ENCODE results near the gene CCNG1.
"Not testable (repeated sequence)": the region's sequence is repeated elsewhere in the genome, so short reads cannot be mapped to it uniquely, and the experiment has no call there.

Gene CCNG1

GRCh38 chr5:163437309-163438182 lies at the start of gene CCNG1:
Gene CCNG1 (plus strand): TSS chr5:163437595. CDS start chr5:163439257, 1,662 bp downstream.
- DNase-seq: peak; percentile 86 to 91

GRCh38 chr5:163395792-163396191 lies 41.6 kb upstream of the CCNG1 start:
- DNase-seq: no peak

GRCh38 chr5:163396818-163397340 lies 40.5 kb upstream of the CCNG1 start:
- not testable (repeated sequence) for DNase-seq

GRCh38 chr5:163397354-163397753 lies 40.0 kb upstream of the CCNG1 start:
- DNase-seq: no peak

GRCh38 chr5:163399923-163400322 lies 37.5 kb upstream of the CCNG1 start:
- no peak for DNase-seq

- DNase-seq: no peak
Measured at GRCh38 chr5:163401271-163401670, 36.1 kb upstream of the CCNG1 start.

- no peak for DNase-seq
Measured at GRCh38 chr5:163402007-163402406, 35.4 kb upstream of the CCNG1 start.

- DNase-seq: no peak
Measured at GRCh38 chr5:163404364-163405173, 32.8 kb upstream of the CCNG1 start.

GRCh38 chr5:163407034-163407655 lies 30.2 kb upstream of the CCNG1 start:
- no peak for DNase-seq

- DNase-seq: peak; percentile 47 to 59
Measured at GRCh38 chr5:163408311-163408923, 29.0 kb upstream of the CCNG1 start.

- DNase-seq: no peak
Measured at GRCh38 chr5:163409384-163409783, 28.0 kb upstream of the CCNG1 start.

GRCh38 chr5:163410505-163410904 lies 26.9 kb upstream of the CCNG1 start:
- DNase-seq: no peak

GRCh38 chr5:163415673-163416072 lies 21.7 kb upstream of the CCNG1 start:
- DNase-seq: not testable (repeated sequence)

- no peak for DNase-seq
Measured at GRCh38 chr5:163424836-163425235, 12.6 kb upstream of the CCNG1 start.

- not testable (repeated sequence) for DNase-seq
Measured at GRCh38 chr5:163426128-163426527, 11.3 kb upstream of the CCNG1 start.

- DNase-seq: no peak
Measured at GRCh38 chr5:163432544-163432943, 4.9 kb upstream of the CCNG1 start.

GRCh38 chr5:163433271-163433670 lies 4.1 kb upstream of the CCNG1 start:
- no peak for DNase-seq

GRCh38 chr5:163434401-163434866 lies 3.0 kb upstream of the CCNG1 start:
- no peak for DNase-seq

- DNase-seq: no peak
Measured at GRCh38 chr5:163436515-163436914, 880 bp upstream of the CCNG1 start.

- no peak for DNase-seq
Measured at GRCh38 chr5:163437011-163437308, 435 bp upstream of the CCNG1 start.

GRCh38 chr5:163439092-163439425 lies 1.7 kb downstream of the CCNG1 start:
- DNase-seq: no peak

- DNase-seq: no peak
Measured at GRCh38 chr5:163440954-163441353, 3.6 kb downstream of the CCNG1 start.

GRCh38 chr5:163444526-163444925 lies 7.1 kb downstream of the CCNG1 start:
- DNase-seq: no peak
